Spleen (tissue), 11 donors: ENCODE measurements around the gene POU6F2. TPM values are rescaled to one million over a fixed set of nuclear protein-coding genes. Genes with fewer than 3 reads are reported as not detected.

ENCODE experiments used
- DNase-seq: peaks from one replicate; pipeline ENCODE4 v3.0.0-alpha.2; 2020
- H3K27ac ChIP-seq, 8 donors: fragments of 200-600 bp; sonication (generic) in 7 of 8; 1 replicate in 4 of 8; 2 replicates in 4 of 8; pipeline versions ENCODE4 v1.5.0 to v1.8.0; 2016 to 2021; ENCODE audit warnings: inconsistent platforms in 4 of 8, mild to moderate bottlenecking in 4 of 8, moderate library complexity in 1 of 8
- H3K27me3 ChIP-seq, 7 donors: fragments of 200-600 bp; sonication (generic) in 6 of 7; replicated peaks in 1 of 7; 1 replicate in 4 of 7; 2 replicates in 3 of 7; pipeline versions ENCODE4 v1.5.0 to v1.8.0; 2016 to 2021; ENCODE audit warnings: inconsistent platforms in 3 of 7, mild to moderate bottlenecking in 1 of 7
- H3K36me3 ChIP-seq, 6 donors: fragments of 200-600 bp; sonication (generic) in 5 of 6; 1 replicate in 4 of 6; 2 replicates in 2 of 6; pipeline versions ENCODE4 v1.5.0 to v1.8.0; 2016 to 2021; ENCODE audit warnings: inconsistent platforms in 2 of 6
- H3K4me1 ChIP-seq, 6 donors: fragments of 200-600 bp; sonication (generic) in 5 of 6; 1 replicate in 3 of 6; 2 replicates in 3 of 6; pipeline versions ENCODE4 v1.5.0 to v1.8.0; 2016 to 2021; ENCODE audit warnings: inconsistent platforms in 3 of 6
- H3K4me3 ChIP-seq, 8 donors: fragments of 200-600 bp; sonication (generic) in 7 of 8; 1 replicate in 4 of 8; 2 replicates in 4 of 8; pipeline versions ENCODE4 v1.5.0 to v1.8.0; 2016 to 2021; ENCODE audit warnings: inconsistent platforms in 4 of 8, mild to moderate bottlenecking in 4 of 8, moderate library complexity in 2 of 8
- H3K9me3 ChIP-seq, 8 donors: fragments of 200-600 bp; sonication (generic) in 7 of 8; 1 replicate in 4 of 8; 2 replicates in 4 of 8; pipeline versions ENCODE4 v1.5.0 to v1.8.0; 2016 to 2021; ENCODE audit warnings: inconsistent platforms in 4 of 8
- POLR2A ChIP-seq, 3 donors: fragments of 450-650 bp; IDR thresholded peaks; one replicate each; pipeline ENCODE4 v1.5.1; 2017; ENCODE audit warnings: antibody characterized with exemption in 3 of 3, mild to moderate bottlenecking in 1 of 3
- POLR2AphosphoS5 ChIP-seq, 3 donors: sonication (generic); formaldehyde crosslinking; IDR thresholded peaks; one replicate each; pipeline ENCODE4 v1.5.1; 2017; ENCODE audit warnings: antibody characterized with exemption in 3 of 3
- WGBS, 5 donors: extraction: QIAGEN DNeasy Blood & Tissue Kit in 3 of 5; methylation state at CpG; one replicate each; pipeline versions ENCODE4 v1.1.5 to v1.1.7; 2013 to 2018; 5-methylcytosine and 5-hydroxymethylcytosine counted together
- intact Hi-C: fragments of 100-400 bp; cut with DNase I; formaldehyde crosslinking; loops from one replicate; pipeline ENCODE4 v1.15.0; 2023; ENCODE audit warnings: low total_unique reads
- polyA plus RNA-seq, 3 donors: library from polyadenylated mRNA; stranded (reverse); fragments of 200-250 nt; gene quantifications; one replicate each; pipeline ENCODE4 v1.2.1, GENCODE V29; 2013
- small RNA-seq, 4 donors: library from RNA; depleted of rRNA; stranded (forward); fragments of <200 nt; gene quantifications; one replicate each; pipeline ENCODE3, GENCODE V24; 2016
- total RNA-seq, 7 donors: library from RNA; depleted of rRNA in 3 of 7; stranded (reverse); fragments of >200 nt in 3 of 7; fragmentation: NEBNext Ultra II Directional in 4 of 7; extraction: Animal tissue kit (Norgen Biotek cat#: 25700) in 4 of 7; gene quantifications; one replicate each; pipeline versions ENCODE4 v1.1.0 to v1.2.1, GENCODE V29; 2016 to 2021
- TF ChIP-seq, protein P1 (sequence below), 11 experiments: fragments of 200-600 bp in 7 of 11; fragments of 450-650 bp in 4 of 11; sonication (generic) in 4 of 11; IDR thresholded peaks in 8 of 11; conservative IDR thresholded peaks in 3 of 11; 1 replicate in 7 of 11; 2 replicates in 4 of 11; pipeline versions ENCODE4 v1.4.0 to v1.8.0; 2016 to 2021; ENCODE audit warnings: antibody characterized with exemption in 11 of 11, inconsistent platforms in 4 of 11, mild to moderate bottlenecking in 1 of 11
- donor health status: healthy with polysubstance abuse.
- donor health status: DM: no; HTN: no; CAD: no; lungs with moderate emphysema.
- donor health status: DM: no; HTN: no; CAD: no.
- donor health status: Bipolar disorder and iron deficiency.
- donor health status: healthy.
- donor health status: DM: no; HTN: no; CAD: no.
- donor health status: DM: yes; HTN: yes; CAD: no.

Gene POU6F2
- total and polyA plus RNA-seq, 10 donors = 0.04 to 0.54 (median 0.23) TPM; not detected in 7

- Histone ChIP-seq H3K4me3 (no peak overlapping the region), H3K36me3 (no peaks in the 10 kb centered on the region), H3K27me3 (no peaks in the 10 kb centered on the region), H3K27ac (no peak overlapping the region), H3K4me1 (peaks cover 0 to 8% (median 5%) of the 10 kb centered on the region in 6 donors), H3K9me3 (no peaks in the 10 kb centered on the region)
- TF ChIP-seq POLR2A (IDR thresholded peaks at IDR 0.05) = no peak
- TF ChIP-seq, protein P1, sequence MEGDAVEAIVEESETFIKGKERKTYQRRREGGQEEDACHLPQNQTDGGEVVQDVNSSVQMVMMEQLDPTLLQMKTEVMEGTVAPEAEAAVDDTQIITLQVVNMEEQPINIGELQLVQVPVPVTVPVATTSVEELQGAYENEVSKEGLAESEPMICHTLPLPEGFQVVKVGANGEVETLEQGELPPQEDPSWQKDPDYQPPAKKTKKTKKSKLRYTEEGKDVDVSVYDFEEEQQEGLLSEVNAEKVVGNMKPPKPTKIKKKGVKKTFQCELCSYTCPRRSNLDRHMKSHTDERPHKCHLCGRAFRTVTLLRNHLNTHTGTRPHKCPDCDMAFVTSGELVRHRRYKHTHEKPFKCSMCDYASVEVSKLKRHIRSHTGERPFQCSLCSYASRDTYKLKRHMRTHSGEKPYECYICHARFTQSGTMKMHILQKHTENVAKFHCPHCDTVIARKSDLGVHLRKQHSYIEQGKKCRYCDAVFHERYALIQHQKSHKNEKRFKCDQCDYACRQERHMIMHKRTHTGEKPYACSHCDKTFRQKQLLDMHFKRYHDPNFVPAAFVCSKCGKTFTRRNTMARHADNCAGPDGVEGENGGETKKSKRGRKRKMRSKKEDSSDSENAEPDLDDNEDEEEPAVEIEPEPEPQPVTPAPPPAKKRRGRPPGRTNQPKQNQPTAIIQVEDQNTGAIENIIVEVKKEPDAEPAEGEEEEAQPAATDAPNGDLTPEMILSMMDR (IDR thresholded peaks at IDR 0.05 in 8 of 11, conservative IDR thresholded peaks at IDR 0.05 in 3 of 11) = no peak
- no peak for TF ChIP-seq POLR2AphosphoS5 (IDR thresholded peaks at IDR 0.05)
- WGBS, 5 donors = 66 to 74% (median 69%) methylated on average over 3 of the region's 3 CpGs
- intact Hi-C loops = loop anchor here (10.0 kb wide), 1 partner anchor 1122 kb away; no protein-coding TSS in a partner anchor
- no peak for DNase-seq
These were observed 539.5 kb downstream of the POU6F2 start for GRCh38 chr7:39517240-39517639.

Small RNA genes within 50 kb of the gene (small RNA-seq; reads per million reads assigned to genes)
- gene SNORA20B = 0.63 to 1.4 (median 0.86) reads per million in 4 donors

Other genes starting within 250 kb of the POU6F2 start
- gene VPS41, start 68.7 kb upstream of the POU6F2 start, total RNA-seq = 10 to 100 TPM; 44.3 to 97.4 (median 72.1) TPM
- gene VPS41, start 68.7 kb upstream of the POU6F2 start, polyA plus RNA-seq = 10 to 100 TPM; 11.2 to 14.0 (median 13.4) TPM